Pancreas (tissue), 10 donors: ENCODE measurements around the gene RXRA. TPM values are rescaled to one million over a fixed set of nuclear protein-coding genes. Genes with fewer than 3 reads are reported as not detected.

Experiments
- ATAC-seq, 4 donors: fragments of 200-7000 bp; cut with Tn5 transposase; one replicate each; pipeline versions ENCODE4 v1.8.0 to v1.9.1; 2020; ENCODE audit warnings: mild to moderate bottlenecking in 4 of 4, moderate library complexity in 4 of 4
- DNase-seq, 6 donors: peaks; one replicate each; pipeline ENCODE4 v3.0.0-alpha.2; 2020
- FAIRE-seq: peaks from 2 replicates; lab custom pipeline; 2012; peaks lifted over from hg19 to GRCh38; lab: Jason Lieb, UNC
- H3K27ac ChIP-seq, 4 donors: fragments of 200-600 bp; sonication (generic); 1 replicate in 3 of 4; 2 replicates in 1 of 4; pipeline versions ENCODE4 v1.5.0 to v1.8.0; 2020
- H3K27me3 ChIP-seq, 4 donors: fragments of 200-600 bp; one replicate each; pipeline ENCODE4 v1.8.0; 2021
- H3K36me3 ChIP-seq, 3 donors: fragments of 200-600 bp; sonication (generic) in 1 of 3; one replicate each; pipeline versions ENCODE4 v1.5.0 to v1.8.0; 2020 to 2021
- H3K4me1 ChIP-seq, 3 donors: fragments of 200-600 bp; one replicate each; pipeline ENCODE4 v1.8.0; 2021
- H3K4me3 ChIP-seq, 4 donors: fragments of 200-600 bp; sonication (generic) in 2 of 4; one replicate each; pipeline versions ENCODE4 v1.5.0 to v1.8.0; 2020 to 2021
- H3K9me3 ChIP-seq, 4 donors: fragments of 200-600 bp; one replicate each; pipeline ENCODE4 v1.8.0; 2021
- WGBS, 2 donors: extraction: QIAGEN DNeasy Blood & Tissue Kit; methylation state at CpG; one replicate each; pipeline ENCODE4 v1.1.7; 2013; 5-methylcytosine and 5-hydroxymethylcytosine counted together
- intact Hi-C, 3 donors: fragments of 100-400 bp; cut with DNase I; formaldehyde crosslinking; loops; one replicate each; pipeline versions ENCODE4 v1.11.1 to v1.14.2; 2022
- polyA plus RNA-seq, 2 donors: library from polyadenylated mRNA; stranded (reverse); fragments of 200-250 nt; gene quantifications; one replicate each; pipeline ENCODE4 v1.2.3, GENCODE V29; 2013
- total RNA-seq, 6 donors: library from RNA; stranded (reverse); fragmentation: NEBNext Ultra II Directional in 4 of 6; extraction: Animal tissue kit (Norgen Biotek cat#: 25700) in 4 of 6; gene quantifications; one replicate each; pipeline versions ENCODE4 v1.2.1 to v1.2.4, GENCODE V29; 2021 to 2023
- TF ChIP-seq, protein P1 (sequence below), 4 donors: fragments of 200-600 bp; sonication (generic) in 3 of 4; IDR thresholded peaks; one replicate each; pipeline versions ENCODE4 v1.5.0 to v1.8.0; 2021; ENCODE audit warnings: antibody characterized with exemption in 4 of 4
- donor health status: healthy with polysubstance abuse.
- donor health status: DM: no; HTN: no; CAD: no; lungs with moderate emphysema.
- donor health status: DM: no; HTN: no; CAD: no.
- donor health status: control.
- donor health status: control.
- donor health status: Bipolar disorder and iron deficiency.
- donor health status: DM: yes; HTN: yes; CAD: no.
- donor health status: DM: no; HTN: no; CAD: no.
- donor health status: DM: no; HTN: no; CAD: no.
- donor health status: DM: yes; HTN: yes; CAD: no.

Gene RXRA
- total and polyA plus RNA-seq, 8 donors = 20.2 to 35.1 (median 22.9) TPM

DNA sequence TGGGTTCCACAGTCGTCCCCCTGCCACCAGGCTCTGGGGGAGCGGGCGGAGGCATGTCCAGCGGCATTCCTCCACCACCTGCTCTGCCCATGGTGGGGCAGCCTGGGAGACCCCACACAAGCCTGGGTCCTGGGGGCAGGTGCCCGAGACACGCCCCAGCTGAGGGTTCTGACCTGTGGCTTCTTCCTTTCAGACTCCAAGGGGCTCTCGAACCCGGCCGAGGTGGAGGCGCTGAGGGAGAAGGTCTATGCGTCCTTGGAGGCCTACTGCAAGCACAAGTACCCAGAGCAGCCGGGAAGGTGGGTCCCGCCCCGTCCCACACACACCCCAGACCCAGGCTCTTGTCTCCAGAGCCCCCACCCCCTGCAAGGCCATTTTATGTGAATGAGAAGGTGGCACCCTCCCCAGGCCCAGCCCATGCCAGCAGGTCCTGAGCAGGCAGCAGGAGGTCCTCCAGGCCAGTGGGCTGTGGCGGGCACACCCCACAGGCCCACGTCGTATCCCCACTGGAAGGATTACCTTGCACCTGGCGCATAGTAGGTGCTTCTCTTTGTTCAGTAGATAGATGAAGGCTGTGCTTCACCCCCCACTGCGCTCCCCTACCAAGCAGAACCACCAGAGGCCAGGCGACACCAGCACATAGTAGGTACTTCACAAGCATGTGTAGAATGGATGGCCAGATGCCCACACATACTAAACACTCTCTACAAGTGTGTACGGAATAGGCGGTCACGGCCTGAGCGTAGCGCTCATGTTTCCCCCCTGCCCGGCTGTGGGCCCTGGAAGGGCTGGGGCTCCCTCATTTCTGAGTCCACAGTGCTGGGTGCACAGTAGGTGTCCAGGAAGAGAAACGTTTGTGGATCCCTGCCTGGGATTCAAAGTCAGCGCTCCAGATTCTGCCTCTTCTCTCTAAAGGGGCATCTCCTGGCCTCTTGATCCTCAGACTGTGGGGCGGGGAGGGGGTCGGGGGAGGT, 107.9 kb downstream of the RXRA start:
- ATAC-seq (peak; percentile 0 to 9 (median 6)), DNase-seq (no peak), FAIRE-seq (no peak)
- Histone ChIP-seq H3K36me3 (peaks cover 0 to 9% (median 7%) of the 10 kb centered on the region in 3 donors), H3K4me3 (peak overlapping the region in 1 of 4 donors; percentile 2), H3K9me3 (no peaks in the 10 kb centered on the region), H3K27ac (peak overlapping the region; percentile 56 to 88 (median 81)), H3K4me1 (peaks cover 13 to 17% (median 14%) of the 10 kb centered on the region in 3 donors), H3K27me3 (no peaks in the 10 kb centered on the region)
- WGBS, 2 donors = 64 to 65% methylated on average over 26 to 30 of the region's 30 CpGs
- TF ChIP-seq, protein P1, sequence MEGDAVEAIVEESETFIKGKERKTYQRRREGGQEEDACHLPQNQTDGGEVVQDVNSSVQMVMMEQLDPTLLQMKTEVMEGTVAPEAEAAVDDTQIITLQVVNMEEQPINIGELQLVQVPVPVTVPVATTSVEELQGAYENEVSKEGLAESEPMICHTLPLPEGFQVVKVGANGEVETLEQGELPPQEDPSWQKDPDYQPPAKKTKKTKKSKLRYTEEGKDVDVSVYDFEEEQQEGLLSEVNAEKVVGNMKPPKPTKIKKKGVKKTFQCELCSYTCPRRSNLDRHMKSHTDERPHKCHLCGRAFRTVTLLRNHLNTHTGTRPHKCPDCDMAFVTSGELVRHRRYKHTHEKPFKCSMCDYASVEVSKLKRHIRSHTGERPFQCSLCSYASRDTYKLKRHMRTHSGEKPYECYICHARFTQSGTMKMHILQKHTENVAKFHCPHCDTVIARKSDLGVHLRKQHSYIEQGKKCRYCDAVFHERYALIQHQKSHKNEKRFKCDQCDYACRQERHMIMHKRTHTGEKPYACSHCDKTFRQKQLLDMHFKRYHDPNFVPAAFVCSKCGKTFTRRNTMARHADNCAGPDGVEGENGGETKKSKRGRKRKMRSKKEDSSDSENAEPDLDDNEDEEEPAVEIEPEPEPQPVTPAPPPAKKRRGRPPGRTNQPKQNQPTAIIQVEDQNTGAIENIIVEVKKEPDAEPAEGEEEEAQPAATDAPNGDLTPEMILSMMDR (IDR thresholded peaks at IDR 0.05) = no peak
- intact Hi-C loops = loop anchor here in 1 of 3 donors (5.0 kb wide), 1 partner anchor 42 kb away; no protein-coding TSS in a partner anchor

DNA sequence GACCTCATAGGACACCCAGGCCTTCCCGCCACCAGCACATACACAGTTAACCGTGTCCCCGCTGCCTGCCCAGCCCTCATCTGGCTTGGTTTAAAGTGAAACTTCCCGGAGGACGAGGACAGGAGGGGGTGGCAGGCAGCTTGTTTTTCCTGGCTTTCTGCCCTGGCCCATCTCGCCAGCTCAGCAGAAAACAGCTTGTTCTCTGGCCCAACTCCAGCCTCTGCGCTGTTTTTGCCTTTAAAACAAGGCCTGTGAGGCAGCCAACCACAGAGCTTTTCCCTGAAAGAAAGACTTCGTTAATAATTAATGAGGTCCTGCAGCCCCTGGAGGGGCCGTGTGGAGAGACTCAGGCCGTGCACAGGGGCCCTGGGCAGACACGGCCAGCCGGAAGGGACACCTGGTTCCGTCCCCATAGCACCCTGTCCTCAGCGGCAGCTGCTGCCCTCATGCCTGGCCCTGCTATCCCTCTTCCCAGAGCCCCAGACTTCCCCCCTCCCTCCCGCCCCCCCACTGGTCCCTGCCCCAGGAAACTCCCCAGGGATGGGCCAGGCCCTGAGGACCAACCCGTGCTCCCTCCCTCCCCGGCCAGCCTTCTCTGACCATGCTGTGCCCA, 108.7 kb downstream of the RXRA start:
- Histone ChIP-seq H3K27me3 (no peaks in the 10 kb centered on the region), H3K9me3 (no peaks in the 10 kb centered on the region), H3K36me3 (peaks cover 0 to 9% (median 7%) of the 10 kb centered on the region in 3 donors), H3K4me3 (peak overlapping the region in 1 of 4 donors; percentile 2), H3K27ac (peak overlapping the region; percentile 56 to 88 (median 81)), H3K4me1 (peaks cover 13 to 17% (median 14%) of the 10 kb centered on the region in 3 donors)
- TF ChIP-seq, protein P1 (IDR thresholded peaks at IDR 0.05) = no peak
- peak; percentile 90 to 99 (median 98) for DNase-seq
- FAIRE-seq = peak; percentile 70
- peak; percentile 85 to 89 (median 87) for ATAC-seq
- WGBS, 2 donors = 0 to 2% methylated on average over 16 to 17 of the region's 17 CpGs
- intact Hi-C loops = loop anchor here in 1 of 3 donors (5.0 kb wide), 1 partner anchor 43 kb away; no protein-coding TSS in a partner anchor

DNA sequence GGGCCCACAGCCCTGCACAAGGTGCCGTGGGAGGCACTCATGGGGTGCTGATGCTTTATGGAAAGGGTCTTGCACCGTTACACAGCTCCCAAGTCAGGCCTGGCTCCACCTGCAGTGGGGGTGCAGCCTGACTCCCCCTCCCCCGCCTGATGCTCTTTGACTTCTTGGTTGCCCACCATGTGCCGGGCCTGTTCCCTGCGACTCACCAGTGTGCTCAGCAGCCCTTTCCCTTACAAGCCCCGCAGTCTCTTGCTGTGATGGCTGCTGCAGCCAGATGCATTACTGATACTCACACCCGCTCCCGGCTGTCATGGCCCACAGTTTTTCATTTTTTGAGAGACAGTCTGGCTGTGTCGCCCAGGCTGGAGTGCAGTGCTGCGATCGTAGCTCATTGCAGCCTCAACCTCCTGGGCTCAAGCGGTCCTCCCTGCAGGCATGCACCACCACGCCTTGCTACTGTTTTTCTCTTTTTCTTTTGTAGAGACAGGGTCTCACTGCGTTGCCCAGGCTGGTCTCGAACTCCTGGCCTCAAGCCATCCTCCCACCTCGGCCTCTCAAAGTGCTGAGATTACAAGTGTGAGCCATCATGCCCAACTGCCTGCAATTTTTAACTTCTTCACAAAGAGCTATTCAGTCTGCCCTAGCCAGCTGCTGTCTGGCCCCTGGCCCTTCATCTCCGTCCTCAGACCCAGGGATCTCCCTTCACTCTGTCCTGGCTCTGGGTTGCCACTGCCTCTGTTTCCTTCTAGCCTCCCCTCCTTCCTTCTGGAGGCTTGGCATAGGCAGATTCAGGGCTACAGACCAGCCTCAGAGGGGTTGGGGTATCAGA, 109.5 kb downstream of the RXRA start:
- no peaks in the 10 kb centered on the region for H3K9me3 ChIP-seq
- no peak for ATAC-seq
- peaks cover 0 to 9% (median 7%) of the 10 kb centered on the region in 3 donors for H3K36me3 ChIP-seq
- intact Hi-C loops = no loop called here
- H3K4me3 ChIP-seq = no peak overlapping the region
- DNase-seq = no peak
- 52 to 64% methylated on average over 17 of the region's 17 CpGs for WGBS, 2 donors
- TF ChIP-seq, protein P1 (IDR thresholded peaks at IDR 0.05) = no peak
- H3K4me1 ChIP-seq = peaks cover 13 to 17% (median 14%) of the 10 kb centered on the region in 3 donors
- H3K27me3 ChIP-seq = no peaks in the 10 kb centered on the region
- no peak for FAIRE-seq
- peak overlapping the region; percentile 15 to 88 (median 81) for H3K27ac ChIP-seq

DNA sequence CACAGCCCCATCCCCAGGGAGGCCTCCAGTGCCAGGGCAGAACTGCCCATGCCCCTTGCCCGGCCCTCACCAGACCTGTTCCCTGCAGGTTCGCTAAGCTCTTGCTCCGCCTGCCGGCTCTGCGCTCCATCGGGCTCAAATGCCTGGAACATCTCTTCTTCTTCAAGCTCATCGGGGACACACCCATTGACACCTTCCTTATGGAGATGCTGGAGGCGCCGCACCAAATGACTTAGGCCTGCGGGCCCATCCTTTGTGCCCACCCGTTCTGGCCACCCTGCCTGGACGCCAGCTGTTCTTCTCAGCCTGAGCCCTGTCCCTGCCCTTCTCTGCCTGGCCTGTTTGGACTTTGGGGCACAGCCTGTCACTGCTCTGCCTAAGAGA, 110.1 kb downstream of the RXRA start:
- ATAC-seq (no peak), DNase-seq (no peak), FAIRE-seq (no peak)
- 86 to 88% methylated on average over 12 of the region's 12 CpGs for WGBS, 2 donors
- Histone ChIP-seq H3K36me3 (peaks cover 0 to 9% (median 7%) of the 10 kb centered on the region in 3 donors), H3K4me3 (no peak overlapping the region), H3K27ac (peak overlapping the region in 2 of 4 donors; percentile 88), H3K4me1 (peaks cover 13 to 17% (median 14%) of the 10 kb centered on the region in 3 donors), H3K9me3 (no peaks in the 10 kb centered on the region), H3K27me3 (no peaks in the 10 kb centered on the region)
- TF ChIP-seq, protein P1 (IDR thresholded peaks at IDR 0.05) = no peak
- intact Hi-C loops = no loop called here
